IMR-90 (cell line): ENCODE results near the gene COX6B1. TPM values are rescaled to one million over a fixed set of nuclear protein-coding genes. Genes with fewer than 3 reads are reported as not detected.
"Not testable (repeated sequence)": the region's sequence is repeated elsewhere in the genome, so short reads cannot be mapped to it uniquely, and the experiment has no call there.

ENCODE experiments used
- ATAC-seq: fragments of 200-7000 bp; cut with Tn5 transposase; 2 replicates; pipeline ENCODE4 v1.9.1; 2020; ENCODE audit warnings: low read depth, mild to moderate bottlenecking, moderate library complexity
- BruUV-seq: library from RNA; stranded (reverse); fragments of 400-500 nt; replicated peaks from 2 replicates; lab custom pipeline; 2021; lab: Mats Ljungman, UMichigan
- CTCF ChIA-PET: fragments of 300-600 bp; formaldehyde crosslinking; extraction: SDS; loops from one replicate; lab custom pipeline; 2021; ENCODE audit warnings: antibody characterized with exemption; lab: Yijun Ruan, JAX
- POLR2A ChIA-PET: fragments of 300-600 bp; sonication (Branson Sonifier 250); formaldehyde crosslinking; loops from one replicate; lab custom pipeline; 2022; ENCODE audit warnings: antibody characterized with exemption; ENCODE audit not compliant: unreplicated experiment; lab: Charles Lee
- DNase-seq: peaks from one replicate; pipeline ENCODE4 v3.0.0; 2013
- H2AFZ ChIP-seq: replicated peaks from 2 replicates; pipeline ENCODE3; 2013; ENCODE audit warnings: low read length, mild to moderate bottlenecking; ENCODE audit not compliant: poor library complexity
- H2AK5ac ChIP-seq: 2 replicates; pipeline ENCODE4 v1.6.1; 2013; ENCODE audit warnings: low read depth, low read length, inconsistent platforms
- H2AK9ac ChIP-seq: replicated peaks from 2 replicates; pipeline ENCODE3; 2013; ENCODE audit warnings: mild to moderate bottlenecking, low read depth, low read length, moderate library complexity; ENCODE audit not compliant: poor library complexity
- H2BK120ac ChIP-seq: 2 replicates; pipeline ENCODE4 v1.6.1; 2013; ENCODE audit warnings: low read depth, low read length, inconsistent platforms
- H2BK15ac ChIP-seq: 3 replicates; pipeline ENCODE4 v1.6.1; 2013; ENCODE audit warnings: low read depth, low read length, inconsistent platforms
- H2BK20ac ChIP-seq: 2 replicates; pipeline ENCODE4 v1.6.1; 2013; ENCODE audit warnings: low read depth, mild to moderate bottlenecking, inconsistent platforms, low read length, moderate library complexity
- H2BK5ac ChIP-seq: 2 replicates; pipeline ENCODE4 v1.6.1; 2013; ENCODE audit warnings: mild to moderate bottlenecking, low read depth, low read length, inconsistent platforms; ENCODE audit not compliant: poor library complexity, severe bottlenecking
- H3K14ac ChIP-seq: replicated peaks from 2 replicates; pipeline ENCODE4 v1.6.1; 2013; ENCODE audit warnings: low read depth, low read length, inconsistent platforms
- H3K18ac ChIP-seq: 2 replicates; pipeline ENCODE4 v1.6.1; 2013; ENCODE audit warnings: low read depth, low read length, control low read depth
- H3K23ac ChIP-seq: 2 replicates; pipeline ENCODE4 v1.6.1; 2013; ENCODE audit warnings: low read depth, low read length, inconsistent platforms
- H3K27ac ChIP-seq: 2 replicates; pipeline ENCODE4 v1.5.1; 2013; ENCODE audit warnings: mild to moderate bottlenecking, control low read depth, low read length; ENCODE audit not compliant: insufficient read depth
- H3K27me3 ChIP-seq: 2 replicates; pipeline ENCODE4 v1.6.1; 2013; ENCODE audit warnings: low read length; ENCODE audit not compliant: control insufficient read depth, insufficient read depth
- H3K36me3 ChIP-seq: 2 replicates; pipeline ENCODE4 v1.6.1; 2013; ENCODE audit warnings: low read length, mixed read lengths; ENCODE audit not compliant: control insufficient read depth, insufficient read depth
- H3K4ac ChIP-seq: 2 replicates; pipeline ENCODE4 v1.6.1; 2013; ENCODE audit warnings: low read depth, low read length, inconsistent platforms
- H3K4me1 ChIP-seq: 2 replicates; pipeline ENCODE4 v1.6.1; 2013; ENCODE audit warnings: low read length, mixed read lengths; ENCODE audit not compliant: control insufficient read depth, insufficient read depth
- H3K4me2 ChIP-seq: 2 replicates; pipeline ENCODE4 v1.6.1; 2013; ENCODE audit warnings: low read depth, mild to moderate bottlenecking, control low read depth, low read length, moderate library complexity
- H3K4me3 ChIP-seq: 2 replicates; pipeline ENCODE4 v1.5.1; 2013; ENCODE audit warnings: low read depth, mild to moderate bottlenecking, control low read depth, low read length, moderate library complexity; ENCODE audit not compliant: insufficient read depth
- H3K56ac ChIP-seq: 2 replicates; pipeline ENCODE4 v1.6.1; 2013; ENCODE audit warnings: low read length, inconsistent platforms; ENCODE audit not compliant: insufficient read depth; ENCODE audit errors: extremely low read depth
- H3K79me1 ChIP-seq, 2 experiments: 2 replicates each; pipeline ENCODE4 v1.6.1; 2013; ENCODE audit warnings: low read length in 2 of 2, inconsistent platforms in 1 of 2, low read depth in 1 of 2
- H3K9ac ChIP-seq: 2 replicates; pipeline ENCODE4 v1.6.1; 2013; ENCODE audit warnings: low read depth, low read length, control low read depth
- H3K9me1 ChIP-seq: 2 replicates; pipeline ENCODE4 v1.6.1; 2013; ENCODE audit warnings: low read length, inconsistent platforms; ENCODE audit not compliant: insufficient read depth
- H3K9me3 ChIP-seq: 2 replicates; pipeline ENCODE4 v1.6.1; 2013; ENCODE audit warnings: low read length; ENCODE audit not compliant: control insufficient read depth, insufficient read depth
- H4K20me1 ChIP-seq: 2 replicates; pipeline ENCODE4 v1.6.1; 2013; ENCODE audit warnings: low read length, inconsistent platforms; ENCODE audit not compliant: insufficient read depth
- H4K5ac ChIP-seq: 2 replicates; pipeline ENCODE4 v1.6.1; 2013; ENCODE audit warnings: mild to moderate bottlenecking, low read depth, low read length, control low read depth
- H4K8ac ChIP-seq, 2 experiments: 2 replicates each; pipeline ENCODE4 v1.6.1; 2013; ENCODE audit warnings: low read depth in 2 of 2, low read length in 2 of 2, control low read depth in 1 of 2, inconsistent platforms in 1 of 2
- H4K91ac ChIP-seq: 2 replicates; pipeline ENCODE4 v1.6.1; 2013; ENCODE audit warnings: low read depth, low read length, inconsistent platforms; ENCODE audit not compliant: insufficient read depth
- WGBS, 2 experiments: methylation state at CpG; one replicate each; pipeline versions ENCODE4 v1.1.5 to v1.1.7; 2013; ENCODE audit warnings: missing lambda C conversion rate in 2 of 2; ENCODE audit not compliant: insufficient read length in 1 of 2; ENCODE audit errors: extremely low coverage in 2 of 2; 5-methylcytosine and 5-hydroxymethylcytosine counted together
- dilution Hi-C: fragments of 300-500 bp; cut with HindIII; formaldehyde crosslinking; loops from one replicate; pipeline ENCODE4 v1.14.3; 2018; ENCODE audit warnings: low sequenced_read_pairs; ENCODE audit not compliant: unreplicated experiment
- in situ Hi-C: fragments of 300-500 bp; cut with MboI; formaldehyde crosslinking; loops from 3 replicates; pipeline ENCODE4 v1.14.3; 2019; ENCODE audit warnings: low sequenced_read_pairs, inconsistent platforms, mixed read lengths
- intact Hi-C: fragments of 100-400 bp; cut with micrococcal nuclease; formaldehyde crosslinking; loops from 2 replicates; pipeline ENCODE4 v1.10.0; 2022
- polyA plus RNA-seq, 3 experiments: library from polyadenylated mRNA; depleted of rRNA; stranded (reverse); fragments of >200 nt; gene quantifications; 2 replicates each; pipeline ENCODE4 v1.2.3, GENCODE V29; 2012; ENCODE audit warnings: low replicate concordance in 1 of 3
- total RNA-seq: library from RNA; depleted of rRNA; stranded (reverse); fragments of >200 nt; gene quantifications from 2 replicates; pipeline ENCODE4 v1.2.3, GENCODE V29; 2012

COX6B1 gene
- total and polyA plus RNA-seq, 2 of the 4 experiments (the other 2 are of a cell fraction), result 914 to 983 TPM

DNA sequence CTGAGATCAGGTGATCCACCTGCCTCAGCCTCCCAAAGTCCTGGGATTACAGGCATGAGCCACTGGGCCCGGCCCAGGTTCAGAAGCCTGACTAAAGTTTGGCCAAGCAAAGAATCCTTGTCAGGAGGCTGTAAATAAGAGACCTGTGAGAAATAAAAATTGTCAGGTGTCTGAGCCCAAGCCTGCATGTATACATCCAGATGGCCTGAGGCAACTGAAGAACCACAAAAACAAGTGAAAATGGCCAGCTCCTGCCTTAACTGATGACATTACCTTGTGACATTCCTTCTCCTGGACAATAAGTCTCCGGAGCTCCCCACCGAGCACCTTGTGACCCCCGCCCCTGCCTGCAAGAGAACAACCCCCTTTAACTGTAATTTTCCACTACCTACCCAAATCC, 43.7 kb upstream of the COX6B1 start:
- H2AK9ac ChIP-seq, H3K4me3 ChIP-seq, H3K27me3 ChIP-seq, H3K23ac ChIP-seq, H4K5ac ChIP-seq, H2BK5ac ChIP-seq, H2BK120ac ChIP-seq, H3K4me1 ChIP-seq, CTCF ChIA-PET, H3K36me3 ChIP-seq, H2AK5ac ChIP-seq, DNase-seq, H4K20me1 ChIP-seq, H3K9ac ChIP-seq, H4K91ac ChIP-seq, intact Hi-C loops, ATAC-seq, H3K56ac ChIP-seq, H3K9me1 ChIP-seq, H3K4ac ChIP-seq, H2BK15ac ChIP-seq, H3K27ac ChIP-seq, H4K8ac ChIP-seq, H2AFZ ChIP-seq, BruUV-seq, in situ Hi-C loops, POLR2A ChIA-PET, H3K79me1 ChIP-seq, H3K18ac ChIP-seq, H3K9me3 ChIP-seq, H3K4me2 ChIP-seq, H2BK20ac ChIP-seq, dilution Hi-C loops, H3K14ac ChIP-seq: not testable (repeated sequence)
- no CpG with 5 or more reads among the region's 4 CpGs for WGBS, 2 experiments

DNA sequence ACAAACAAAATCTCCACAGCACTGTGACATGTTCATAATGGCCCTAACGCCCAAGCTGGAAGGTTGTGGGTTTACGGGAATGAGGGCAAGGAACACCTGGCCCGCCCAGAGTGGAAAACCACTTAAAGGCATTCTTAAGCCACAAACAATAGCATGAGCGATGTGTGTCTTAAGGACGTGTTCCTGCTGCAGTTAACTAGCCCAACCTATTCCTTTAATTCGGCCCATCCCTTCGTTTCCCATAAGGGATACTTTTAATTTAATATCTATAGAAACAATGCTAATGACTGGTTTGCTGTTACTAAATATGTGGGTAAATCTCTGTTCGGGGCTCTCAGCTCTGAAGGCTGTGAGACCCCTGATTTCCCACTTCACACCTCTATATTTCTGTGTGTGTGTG, 41.0 kb upstream of the COX6B1 start:
- H2BK15ac ChIP-seq, H4K91ac ChIP-seq, H2AK9ac ChIP-seq, H3K23ac ChIP-seq, dilution Hi-C loops, H2BK5ac ChIP-seq, H2BK20ac ChIP-seq, H3K9me3 ChIP-seq, H4K20me1 ChIP-seq, intact Hi-C loops, H4K8ac ChIP-seq, H3K36me3 ChIP-seq, POLR2A ChIA-PET, H4K5ac ChIP-seq, H3K4ac ChIP-seq, ATAC-seq, H3K4me2 ChIP-seq, H3K27ac ChIP-seq, H3K9me1 ChIP-seq, H3K4me1 ChIP-seq, H3K27me3 ChIP-seq, in situ Hi-C loops, H2AK5ac ChIP-seq, H2AFZ ChIP-seq, H3K56ac ChIP-seq, H3K4me3 ChIP-seq, H3K9ac ChIP-seq, DNase-seq, H3K18ac ChIP-seq, H3K79me1 ChIP-seq, BruUV-seq, H3K14ac ChIP-seq, H2BK120ac ChIP-seq: not testable (repeated sequence)
- no CpG with 5 or more reads among the region's 8 CpGs for WGBS, 2 experiments
- CTCF ChIA-PET, result interaction anchor here (1.0 kb wide), 1 partner anchor 36 kb away, joined by 3 read pairs; no protein-coding TSS in a partner anchor
